Fibroblast of lung (primary cell): ENCODE measurements around the gene MAP6.

Experiments used
- CTCF ChIP-seq, 2 donors: IDR thresholded peaks in 1 of 2; conservative IDR thresholded peaks in 1 of 2; 1 replicate in 1 of 2; 2 replicates in 1 of 2; pipeline ENCODE4 v1.5.1; 2011 to 2012; ENCODE audit warnings: low read length in 2 of 2, control low read depth in 1 of 2, inconsistent platforms in 1 of 2, low read depth in 1 of 2, mild to moderate bottlenecking in 1 of 2
- EZH2 ChIP-seq: IDR thresholded peaks from 2 replicates; pipeline ENCODE4 v1.5.1; 2012; ENCODE audit warnings: low read length, control low read depth, mild to moderate bottlenecking; ENCODE audit errors: missing control alignments

GRCh38 chr11:75583718-75584658, 84.8 kb downstream of the MAP6 start:
- TF ChIP-seq CTCF (conservative IDR thresholded peaks at IDR 0.05 in 1 of 2, IDR thresholded peaks at IDR 0.05 in 1 of 2; ENCODE audit: low read depth in 1 of 2, low read length in 2 of 2) (no peak), EZH2 (no peak)
